K562 (cell line): ENCODE results near the gene MEF2D. TPM values are rescaled to one million over a fixed set of nuclear protein-coding genes. Genes with fewer than 3 reads are reported as not detected.

ENCODE experiments used
- ATAC-seq: fragments of 200-7000 bp; cut with Tn5 transposase; 3 replicates; pipeline ENCODE4 v1.9.1; 2020; ENCODE audit warnings: moderate library complexity
- BruUV-seq: library from RNA; stranded (reverse); fragments of 400-500 nt; replicated peaks from 2 replicates; lab custom pipeline; 2021; lab: Mats Ljungman, UMichigan
- CTCF ChIA-PET: fragments of 300-600 bp; formaldehyde crosslinking; extraction: SDS; loops from one replicate; lab custom pipeline; 2021; ENCODE audit warnings: low intra/inter-chr PET ratio; lab: Yijun Ruan, JAX
- POLR2A ChIA-PET: fragments of 300-600, 350-650 bp; sonication (Branson Sonifier 250); formaldehyde crosslinking; extraction: SDS; loops from one replicate; lab custom pipeline; 2021; ENCODE audit warnings: antibody characterized with exemption, inconsistent platforms; lab: Yijun Ruan, JAX
- DNase-seq, 4 experiments: peaks; one replicate each; pipeline versions ENCODE4 v3.0.0 to v3.0.0-alpha.2; 2011 to 2018; ENCODE audit warnings: low spot score in 3 of 4, mixed read lengths in 3 of 4; ENCODE audit errors: extremely low read depth in 1 of 4
- FAIRE-seq: peaks from 2 replicates; lab custom pipeline; 2011; peaks lifted over from hg19 to GRCh38; lab: Jason Lieb, UNC
- H2AFZ ChIP-seq: 2 replicates; pipeline ENCODE4 v1.6.0; 2011; ENCODE audit warnings: low read depth, low read length, control low read depth, inconsistent platforms
- H3K27ac ChIP-seq: fragments of 200-600 bp; 3 replicates; pipeline ENCODE4 v1.8.0; 2011; ENCODE audit warnings: low read depth, mild to moderate bottlenecking, control low read depth, inconsistent platforms, low read length, moderate library complexity, mixed read lengths; ENCODE audit errors: extremely low read depth
- H3K27me3 ChIP-seq, 2 experiments: fragments of 300-600 bp in 1 of 2; 2 replicates in 1 of 2; 3 replicates in 1 of 2; pipeline versions ENCODE4 v1.6.0 to v1.8.0; 2011; ENCODE audit warnings: inconsistent platforms in 2 of 2, low read length in 2 of 2, mild to moderate bottlenecking in 1 of 2, mixed read lengths in 1 of 2, moderate library complexity in 1 of 2; ENCODE audit not compliant: control insufficient read depth in 2 of 2, insufficient read depth in 2 of 2
- H3K36me3 ChIP-seq: fragments of 300-600 bp; 3 replicates; pipeline ENCODE4 v1.8.0; 2011; ENCODE audit warnings: mild to moderate bottlenecking, low read length, inconsistent platforms; ENCODE audit not compliant: control insufficient read depth, insufficient read depth
- H3K4me1 ChIP-seq, 2 experiments: fragments of 200-600 bp in 1 of 2; replicated peaks in 1 of 2; 2 replicates in 1 of 2; 3 replicates in 1 of 2; pipeline versions ENCODE4 v1.5.1 to v1.8.0; 2011; ENCODE audit warnings: inconsistent platforms in 2 of 2, low read length in 2 of 2, mild to moderate bottlenecking in 1 of 2, mixed read lengths in 1 of 2, moderate library complexity in 1 of 2; ENCODE audit not compliant: control insufficient read depth in 2 of 2, insufficient read depth in 2 of 2
- H3K4me2 ChIP-seq: 2 replicates; pipeline ENCODE4 v1.6.1; 2011; ENCODE audit warnings: low read length, control low read depth, inconsistent platforms, mixed read lengths; ENCODE audit not compliant: insufficient read depth
- H3K4me3 ChIP-seq: fragments of 200-600 bp; sonication (generic), shearing (Covaris generic); 2 replicates; pipeline ENCODE4 v1.5.1; 2016; ENCODE audit warnings: control low read depth, inconsistent platforms
- H3K79me2 ChIP-seq: fragments of 200-600 bp; 3 replicates; pipeline ENCODE4 v1.8.0; 2011; ENCODE audit warnings: low read length, inconsistent platforms; ENCODE audit not compliant: control insufficient read depth, insufficient read depth
- H3K9ac ChIP-seq, 2 experiments: 2 replicates each; pipeline versions ENCODE4 v1.6.0 to v1.6.1; 2011; ENCODE audit warnings: low read depth in 2 of 2, low read length in 2 of 2, control low read depth in 1 of 2, inconsistent platforms in 1 of 2, mild to moderate bottlenecking in 1 of 2, mixed read lengths in 1 of 2; ENCODE audit not compliant: insufficient read depth in 1 of 2
- H3K9me1 ChIP-seq: one replicate; pipeline ENCODE4 v1.6.0; 2011; ENCODE audit warnings: inconsistent platforms, mild to moderate bottlenecking, low read length, moderate library complexity; ENCODE audit not compliant: control insufficient read depth, insufficient read depth
- H3K9me3 ChIP-seq: replicated peaks from 2 replicates; pipeline ENCODE4 v1.5.1; 2011; ENCODE audit warnings: low read depth, low read length, inconsistent platforms; ENCODE audit not compliant: control insufficient read depth, insufficient read depth
- H4K20me1 ChIP-seq: replicated peaks from 2 replicates; pipeline ENCODE4 v1.6.1; 2011; ENCODE audit warnings: low read length, inconsistent platforms, mixed read lengths; ENCODE audit not compliant: control insufficient read depth, insufficient read depth
- ATF7 ChIP-seq: fragments of 450-650 bp; IDR thresholded peaks from 2 replicates; pipeline ENCODE4 v1.7.1; 2014; ENCODE audit warnings: mild to moderate bottlenecking, moderate library complexity
- CBX5 ChIP-seq: IDR thresholded peaks from 2 replicates; pipeline ENCODE4 v1.6.1; 2014; ENCODE audit warnings: low read depth, borderline replicate concordance
- CREB3 ChIP-seq: fragments of 450-650 bp; conservative IDR thresholded peaks from 2 replicates; pipeline ENCODE4 v1.6.1; 2016; ENCODE audit warnings: missing genetic modification characterization, low read depth, mild to moderate bottlenecking, missing compliant biosample characterization, moderate library complexity
- ESRRA ChIP-seq: fragments of 450-650 bp; IDR thresholded peaks from 2 replicates; pipeline ENCODE4 v1.6.1; 2014; ENCODE audit warnings: low read depth, mild to moderate bottlenecking, moderate library complexity, borderline replicate concordance
- ETS2 ChIP-seq: IDR thresholded peaks from 2 replicates; pipeline ENCODE4 v1.6.1; 2016; ENCODE audit warnings: borderline replicate concordance, missing genetic modification characterization, mild to moderate bottlenecking, moderate library complexity, missing compliant biosample characterization; ENCODE audit not compliant: poor library complexity, severe bottlenecking
- KDM1A ChIP-seq, 2 experiments: fragments of 450-650 bp; IDR thresholded peaks; 2 replicates each; pipeline ENCODE4 v1.6.1; 2016; ENCODE audit warnings: mild to moderate bottlenecking in 2 of 2
- RBM22 ChIP-seq: fragments of 200-400 bp; formaldehyde crosslinking; IDR thresholded peaks from 2 replicates; pipeline ENCODE4 v1.6.1; 2018; ENCODE audit warnings: low read length, low read depth; ENCODE audit not compliant: poor library complexity, severe bottlenecking
- SNRNP70 ChIP-seq: fragments of 200-400 bp; formaldehyde crosslinking; optimal IDR thresholded peaks from 2 replicates; pipeline ENCODE3; 2017; ENCODE audit warnings: low read depth, low read length
- TAF1 ChIP-seq: IDR thresholded peaks from 2 replicates; pipeline ENCODE4 v1.6.1; 2011; ENCODE audit warnings: mild to moderate bottlenecking, low read length, moderate library complexity; ENCODE audit not compliant: insufficient read depth, control insufficient read depth, severe bottlenecking; ENCODE audit errors: extremely low read depth
- VEZF1 ChIP-seq: fragments of 200-800 bp; sonication (Bioruptor generic); IDR thresholded peaks from 2 replicates; pipeline ENCODE4 v1.6.1; 2017; ENCODE audit warnings: missing genetic modification characterization, missing compliant biosample characterization
- ZBTB43 ChIP-seq: sonication (generic); formaldehyde crosslinking; IDR thresholded peaks from 2 replicates; pipeline ENCODE4 v1.8.0; 2023; ENCODE audit warnings: mild to moderate bottlenecking, missing genetic modification reagents
- ZNF274 ChIP-seq: IDR thresholded peaks from 2 replicates; pipeline ENCODE4 v1.6.1; 2011; ENCODE audit warnings: low read depth, mild to moderate bottlenecking, low read length, moderate library complexity, borderline replicate concordance
- ZNF511 ChIP-seq: sonication (generic); formaldehyde crosslinking; IDR thresholded peaks from 2 replicates; pipeline ENCODE4 v1.8.0; 2022; ENCODE audit warnings: mild to moderate bottlenecking, missing genetic modification reagents
- ZNF584 ChIP-seq: fragments of 200-800 bp; sonication (Bioruptor generic); IDR thresholded peaks from 2 replicates; pipeline ENCODE4 v1.6.1; 2016; ENCODE audit warnings: low read depth, mild to moderate bottlenecking, missing genetic modification characterization, missing compliant biosample characterization
- WGBS: fragments of 100-300 bp; shearing (Covaris generic); methylation state at CpG from one replicate; pipeline ENCODE4 v1.1.6; 2016; ENCODE audit warnings: low coverage, mixed read lengths; ENCODE audit not compliant: insufficient coverage; ENCODE audit errors: missing lambda C conversion rate; 5-methylcytosine and 5-hydroxymethylcytosine counted together
- in situ Hi-C: fragments of 300-500 bp; cut with MboI; formaldehyde crosslinking; loops from 4 replicates; pipeline ENCODE4 v1.15.0; 2018; ENCODE audit warnings: inconsistent platforms, mixed read lengths
- intact Hi-C: fragments of 100-400 bp; cut with micrococcal nuclease; formaldehyde crosslinking; loops from 2 replicates; pipeline ENCODE4 v1.14.2; 2022
- polyA plus RNA-seq, 8 experiments: library from polyadenylated mRNA; depleted of rRNA in 4 of 8; stranded (reverse) in 5 of 8; unstranded in 3 of 8; fragments of >200 nt; fragmentation: Nextera tagmentation in 2 of 8; fragmentation: Illumina TruSeq in 1 of 8; extraction: Ambion mirVana in 2 of 8; extraction: Trizol in 1 of 8; gene quantifications; 2 replicates each; pipeline versions ENCODE4 v1.2.1 to v1.2.3, GENCODE V29; 2011 to 2014; ENCODE audit warnings: inconsistent platforms in 1 of 8, missing spikeins in 1 of 8
- total RNA-seq, 7 experiments: library from RNA; depleted of rRNA in 6 of 7; stranded (reverse); fragments of >200 nt in 6 of 7; fragmentation: Illumina TruSeq in 2 of 7; extraction: Trizol in 2 of 7; gene quantifications; 2 replicates each; pipeline versions ENCODE4 v1.2.1 to v1.2.3, GENCODE V29; 2011 to 2021; ENCODE audit warnings: low replicate concordance in 1 of 7

Gene MEF2D
- total and polyA plus RNA-seq, 9 of the 15 experiments (the other 6 are each of a cell fraction or from before 2014, with no cell fraction given) = 0.10 to 19.5 (median 2.6) TPM

DNA sequence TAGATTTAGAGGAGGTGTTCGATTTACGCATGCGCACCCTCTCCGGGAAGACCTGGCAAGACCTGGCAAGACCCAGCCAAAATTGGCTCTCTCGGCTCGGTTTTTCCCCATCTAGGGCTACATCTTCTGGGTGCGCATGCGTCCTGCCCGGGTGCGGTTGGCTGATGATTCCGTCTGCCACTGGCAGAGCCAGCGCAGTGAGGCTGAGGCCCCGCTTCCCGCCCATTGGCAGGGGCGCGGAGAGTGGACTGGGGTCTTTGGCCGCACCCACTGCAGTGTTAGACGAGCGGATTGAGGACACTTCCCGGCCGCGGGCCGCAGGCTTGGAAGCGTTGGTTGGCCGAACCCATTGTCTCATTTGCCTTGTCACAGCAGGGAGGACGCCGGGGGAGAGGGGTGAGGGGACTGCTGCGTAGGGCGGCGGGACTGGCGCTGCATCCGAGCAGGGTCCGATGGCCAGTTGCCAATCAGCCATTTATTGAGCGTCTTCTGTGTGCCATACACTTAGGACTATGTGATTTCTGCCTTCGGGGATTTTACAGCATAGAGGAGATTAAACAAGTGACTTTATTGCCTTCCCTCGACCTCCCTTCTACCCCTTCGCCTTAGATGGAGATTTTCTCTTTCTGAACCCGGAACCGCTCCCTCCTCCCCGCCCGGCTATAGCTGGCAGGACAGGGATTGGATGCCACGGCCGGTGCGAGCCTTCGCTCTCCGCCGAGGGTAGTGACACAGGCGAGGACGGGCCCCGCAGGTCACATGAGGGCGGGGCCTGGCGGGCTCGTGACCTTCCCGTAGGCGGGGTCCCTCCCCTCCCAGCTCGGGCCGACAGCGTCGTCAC, 43.7 kb downstream of the MEF2D start:
- H3K9me3 ChIP-seq = no peaks in the 10 kb centered on the region
- H3K36me3 ChIP-seq = no peaks in the 10 kb centered on the region
- in situ Hi-C loops (loop anchor here (5.0 kb wide), 1 partner anchor 145 kb away; the partner anchor contains the start of gene GPATCH4), intact Hi-C loops (loop anchor here (1.0 to 2.0 kb wide), 4 partner anchors 116 to 152 kb away; partner anchors contain the start of gene IQGAP3)
- H3K9me1 ChIP-seq = peaks cover 3% of the 10 kb centered on the region
- peak overlapping the region; percentile 72 to 92 for H3K9ac ChIP-seq
- CTCF ChIA-PET = interaction anchor here (0.6 to 2.3 kb wide), 5 partner anchors 55 to 221 kb away, joined by 3 to 24 read pairs (median 4); no protein-coding TSS in a partner anchor
- H3K4me1 ChIP-seq = peaks cover 21 to 24% of the 10 kb centered on the region in 2 experiments; a peak in 4 of 5 replicates
- BruUV-seq = no TSS peak
- H3K27me3 ChIP-seq = no peaks in the 10 kb centered on the region
- H4K20me1 ChIP-seq = peaks cover 10% of the 10 kb centered on the region
- peak; percentile 92 to 93 (median 92) for DNase-seq
- H3K27ac ChIP-seq = peak overlapping the region; percentile 76
- no peaks in the 10 kb centered on the region for H3K79me2 ChIP-seq
- FAIRE-seq = no peak
- H3K4me3 ChIP-seq = peak overlapping the region; percentile 44
- peak; percentile 92 for ATAC-seq
- peak overlapping the region; percentile 96 for H2AFZ ChIP-seq
- 14% methylated on average over 53 of the region's 59 CpGs for WGBS
- H3K4me2 ChIP-seq = peak overlapping the region; percentile 86
- POLR2A ChIA-PET = interaction anchor here (0.5 to 1.4 kb wide), 12 partner anchors 9 to 478 kb away, joined by 3 to 7 read pairs (median 3); partner anchors contain the start of genes ARHGEF2, MEF2D and NAXE
- peak; percentile 26; the same call in 1 of the 2 replicates for TF ChIP-seq ZNF511 (CRISPR knock-in tag)
- peak; percentile 83; the same call in 1 of the 2 replicates for TF ChIP-seq VEZF1
- TF ChIP-seq ATF7 = peak; percentile 79
- no peak for TF ChIP-seq KDM1A (IDR thresholded peaks at IDR 0.05)
- TF ChIP-seq RBM22 = no peak
- no peak for TF ChIP-seq ZNF274
- TF ChIP-seq ESRRA = peak; percentile 64
- 0 out of 2 replicates have a peak, but pooled peaks have one; percentile 13 for TF ChIP-seq CREB3
- no peak for TF ChIP-seq ETS2
- no peak for TF ChIP-seq ZBTB43
- TF ChIP-seq SNRNP70 = no peak
- peak; percentile 58 for TF ChIP-seq TAF1
- no peak for TF ChIP-seq CBX5
- TF ChIP-seq ZNF584 (CRISPR knock-in tag) = peak; percentile 48; the same call in 1 of the 2 replicates
